PC-9 (cell line): ENCODE measurements around the gene LIN54. TPM values are rescaled to one million over a fixed set of nuclear protein-coding genes. Genes with fewer than 3 reads are reported as not detected.

ENCODE experiments used
- BruUV-seq: library from RNA; stranded (reverse); fragments of 400-500 nt; replicated peaks from 2 replicates; lab custom pipeline; 2021; lab: Mats Ljungman, UMichigan
- CTCF ChIA-PET: fragments of 300-600 bp; sonication (Branson Sonifier 250); formaldehyde crosslinking; loops from one replicate; lab custom pipeline; 2022; ENCODE audit warnings: antibody characterized with exemption; lab: Charles Lee
- POLR2A ChIA-PET: fragments of 300-600 bp; sonication (Branson Sonifier 250); formaldehyde crosslinking; loops from one replicate; lab custom pipeline; 2022; ENCODE audit warnings: antibody characterized with exemption; ENCODE audit not compliant: unreplicated experiment; lab: Charles Lee
- DNase-seq, 2 experiments: peaks; one replicate each; pipeline versions ENCODE4 v3.0.0 to v3.0.0-alpha.2; 2015 to 2022; ENCODE audit warnings: mixed read lengths in 1 of 2
- H2AFZ ChIP-seq: fragments of 200-600 bp; sonication (generic); 2 replicates; pipeline ENCODE4 v1.8.1; 2017; ENCODE audit warnings: antibody characterized with exemption
- H3F3A ChIP-seq: fragments of 200-600 bp; sonication (generic); 2 replicates; pipeline ENCODE4 v1.8.1; 2017; ENCODE audit warnings: antibody characterized with exemption, mild to moderate bottlenecking, low read depth; ENCODE audit not compliant: insufficient read depth
- H3K27ac ChIP-seq: fragments of 200-600 bp; sonication (generic); 2 replicates; pipeline ENCODE4 v1.6.1; 2016; ENCODE audit warnings: mixed run types
- H3K27me3 ChIP-seq: fragments of 200-600 bp; sonication (generic); 2 replicates; pipeline ENCODE4 v1.6.1; 2016; ENCODE audit warnings: low read depth, mixed run types; ENCODE audit not compliant: insufficient read depth
- H3K36me3 ChIP-seq: fragments of 200-600 bp; sonication (generic); 2 replicates; pipeline ENCODE4 v1.6.1; 2016; ENCODE audit warnings: low read depth, mixed run types
- H3K4me1 ChIP-seq: fragments of 200-600 bp; sonication (generic); replicated peaks from 2 replicates; pipeline ENCODE4 v1.6.1; 2016; ENCODE audit warnings: mixed run types; ENCODE audit not compliant: insufficient read depth
- H3K4me2 ChIP-seq: fragments of 200-600 bp; sonication (generic); 2 replicates; pipeline ENCODE4 v1.6.1; 2017; ENCODE audit warnings: mixed run types
- H3K4me3 ChIP-seq: fragments of 200-600 bp; sonication (generic); 2 replicates; pipeline ENCODE4 v1.6.1; 2016; ENCODE audit warnings: mixed run types
- H3K79me2 ChIP-seq: fragments of 200-600 bp; sonication (generic); 2 replicates; pipeline ENCODE4 v1.6.1; 2017; ENCODE audit warnings: low read depth, mixed run types
- H3K9me2 ChIP-seq: fragments of 200-600 bp; sonication (generic); 2 replicates; pipeline ENCODE4 v1.8.1; 2017; ENCODE audit warnings: mild to moderate bottlenecking; ENCODE audit not compliant: insufficient read depth
- H3K9me3 ChIP-seq: fragments of 200-600 bp; sonication (generic); 2 replicates; pipeline ENCODE4 v1.8.1; 2016; ENCODE audit warnings: low read depth; ENCODE audit not compliant: insufficient read depth
- H4K20me1 ChIP-seq: fragments of 200-600 bp; sonication (generic); 2 replicates; pipeline ENCODE4 v1.8.1; 2017; ENCODE audit not compliant: insufficient read depth
- EZH2 ChIP-seq: fragments of 200-600 bp; sonication (generic); IDR thresholded peaks from 2 replicates; pipeline ENCODE4 v1.8.0; 2017; ENCODE audit warnings: antibody characterized with exemption, low read depth
- intact Hi-C: fragments of 100-400 bp; cut with micrococcal nuclease; formaldehyde crosslinking; loops from one replicate; pipeline ENCODE4 v1.10.0; 2022; ENCODE audit not compliant: unreplicated experiment
- total RNA-seq: library from RNA; stranded (reverse); gene quantifications from 2 replicates; pipeline ENCODE4 v1.2.3, GENCODE V29; 2021
- TF ChIP-seq, protein P1 (sequence below): fragments of 200-600 bp; sonication (generic); conservative IDR thresholded peaks from 2 replicates; pipeline ENCODE4 v1.6.1; 2017; ENCODE audit warnings: mixed run types, antibody characterized with exemption, mild to moderate bottlenecking, moderate library complexity

LIN54 gene
- total RNA-seq, 1 experiment from 2014 or later = 13.1 TPM

- Histone ChIP-seq H3K4me2 (peak overlapping the region; percentile 91), H4K20me1 (peaks cover 14% of the 10 kb centered on the region), H3K27ac (peak overlapping the region; percentile 95), H3F3A (peaks cover 36% of the 10 kb centered on the region), H3K9me3 (no peaks in the 10 kb centered on the region), H3K27me3 (no peaks in the 10 kb centered on the region), H3K4me1 (peaks cover 18% of the 10 kb centered on the region), H2AFZ (peak overlapping the region; percentile 86), H3K36me3 (peaks cover 21% of the 10 kb centered on the region), H3K9me2 (no peaks in the 10 kb centered on the region), H3K79me2 (peaks cover 62% of the 10 kb centered on the region), H3K4me3 (peak overlapping the region; percentile 86)
- CTCF ChIA-PET = no interaction called here
- TF ChIP-seq EZH2 = no peak
- TF ChIP-seq, protein P1, sequence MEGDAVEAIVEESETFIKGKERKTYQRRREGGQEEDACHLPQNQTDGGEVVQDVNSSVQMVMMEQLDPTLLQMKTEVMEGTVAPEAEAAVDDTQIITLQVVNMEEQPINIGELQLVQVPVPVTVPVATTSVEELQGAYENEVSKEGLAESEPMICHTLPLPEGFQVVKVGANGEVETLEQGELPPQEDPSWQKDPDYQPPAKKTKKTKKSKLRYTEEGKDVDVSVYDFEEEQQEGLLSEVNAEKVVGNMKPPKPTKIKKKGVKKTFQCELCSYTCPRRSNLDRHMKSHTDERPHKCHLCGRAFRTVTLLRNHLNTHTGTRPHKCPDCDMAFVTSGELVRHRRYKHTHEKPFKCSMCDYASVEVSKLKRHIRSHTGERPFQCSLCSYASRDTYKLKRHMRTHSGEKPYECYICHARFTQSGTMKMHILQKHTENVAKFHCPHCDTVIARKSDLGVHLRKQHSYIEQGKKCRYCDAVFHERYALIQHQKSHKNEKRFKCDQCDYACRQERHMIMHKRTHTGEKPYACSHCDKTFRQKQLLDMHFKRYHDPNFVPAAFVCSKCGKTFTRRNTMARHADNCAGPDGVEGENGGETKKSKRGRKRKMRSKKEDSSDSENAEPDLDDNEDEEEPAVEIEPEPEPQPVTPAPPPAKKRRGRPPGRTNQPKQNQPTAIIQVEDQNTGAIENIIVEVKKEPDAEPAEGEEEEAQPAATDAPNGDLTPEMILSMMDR = no peak
- no peak for DNase-seq
- POLR2A ChIA-PET = interaction anchor here (0.6 to 1.0 kb wide), 3 partner anchors 36 to 1734 kb away, joined by 3 to 7 read pairs (median 6); no protein-coding TSS in a partner anchor
- BruUV-seq = TSS peak; percentile 61
- intact Hi-C loops = no loop called here
These were observed 109.4 kb downstream of the LIN54 start for GRCh38 chr4:82901183-82901718.

- Histone ChIP-seq H3K36me3 (peaks cover 21% of the 10 kb centered on the region), H3K4me3 (peak within 1 kb of the TSS; percentile 86), H3K27me3 (no peaks in the 10 kb centered on the region), H3K79me2 (peaks cover 69% of the 10 kb centered on the region), H3K27ac (peak within 1 kb of the TSS; percentile 95), H3F3A (peaks cover 42% of the 10 kb centered on the region), H3K9me2 (no peaks in the 10 kb centered on the region), H2AFZ (peak within 1 kb of the TSS; percentile 86), H3K9me3 (no peaks in the 10 kb centered on the region), H4K20me1 (peaks cover 18% of the 10 kb centered on the region), H3K4me2 (peak within 1 kb of the TSS; percentile 92), H3K4me1 (peaks cover 18% of the 10 kb centered on the region)
- ChIA-PET CTCF (no interaction called here), POLR2A (interaction anchor here (0.6 to 1.1 kb wide), 6 partner anchors 19 to 1734 kb away, joined by 3 to 7 read pairs (median 6); partner anchors contain the start of gene COPS4)
- intact Hi-C loops = loop anchor here (1.0 kb wide), 1 partner anchor 471 kb away; no protein-coding TSS in a partner anchor
- TF ChIP-seq, protein P1 = no peak
- no peak for TF ChIP-seq EZH2
- DNase-seq = peak; percentile 93 to 95
- no TSS peak for BruUV-seq
These were observed 110.0 kb downstream of the LIN54 start, which contains the start of gene THAP9 for GRCh38 chr4:82900411-82901182. TSS of gene THAP9 (plus strand) at chr4:82900735. CDS start at chr4:82900803, 68 bp downstream.

DNA sequence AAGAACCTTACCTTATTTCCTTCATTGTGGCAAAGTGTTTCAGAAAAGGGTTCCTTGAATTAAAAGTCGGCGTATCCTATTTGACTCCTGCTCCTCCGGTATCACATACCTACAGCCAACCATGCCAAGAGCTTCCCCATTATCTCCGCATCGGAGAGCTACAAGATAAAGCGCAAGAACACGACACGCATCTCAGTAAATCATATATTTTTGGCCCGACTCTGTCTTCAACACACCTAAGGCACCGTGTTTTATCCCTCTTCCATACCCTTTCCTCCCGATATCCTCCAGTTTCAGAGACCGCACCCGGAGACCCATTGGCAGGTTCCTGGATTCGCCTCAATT, 110.6 kb downstream of the LIN54 start:
- Histone ChIP-seq H2AFZ (peak overlapping the region; percentile 80; the same call in 1 of the 2 replicates), H4K20me1 (peaks cover 18% of the 10 kb centered on the region), H3K4me2 (peak overlapping the region; percentile 92), H3K27me3 (no peaks in the 10 kb centered on the region), H3K4me1 (peaks cover 18% of the 10 kb centered on the region), H3K27ac (peak overlapping the region; percentile 95), H3K36me3 (peaks cover 23% of the 10 kb centered on the region), H3F3A (peaks cover 46% of the 10 kb centered on the region), H3K4me3 (peak overlapping the region; percentile 86), H3K9me2 (no peaks in the 10 kb centered on the region), H3K79me2 (peaks cover 72% of the 10 kb centered on the region), H3K9me3 (no peaks in the 10 kb centered on the region)
- ChIA-PET POLR2A (interaction anchor here (0.6 to 1.1 kb wide), 5 partner anchors 18 to 461 kb away, joined by 3 to 7 read pairs (median 5); partner anchors contain the start of gene COPS4), CTCF (no interaction called here)
- intact Hi-C loops = loop anchor here (1.0 kb wide), 1 partner anchor 471 kb away; no protein-coding TSS in a partner anchor
- DNase-seq = no peak
- BruUV-seq = TSS peak; percentile 63
- TF ChIP-seq, protein P1 = no peak
- TF ChIP-seq EZH2 = no peak
